ENCODE results near the gene YIF1B.
"Not testable (repeated sequence)": the region's sequence is repeated elsewhere in the genome, so short reads cannot be mapped to it uniquely, and the experiment has no call there.

Gene YIF1B

DNA sequence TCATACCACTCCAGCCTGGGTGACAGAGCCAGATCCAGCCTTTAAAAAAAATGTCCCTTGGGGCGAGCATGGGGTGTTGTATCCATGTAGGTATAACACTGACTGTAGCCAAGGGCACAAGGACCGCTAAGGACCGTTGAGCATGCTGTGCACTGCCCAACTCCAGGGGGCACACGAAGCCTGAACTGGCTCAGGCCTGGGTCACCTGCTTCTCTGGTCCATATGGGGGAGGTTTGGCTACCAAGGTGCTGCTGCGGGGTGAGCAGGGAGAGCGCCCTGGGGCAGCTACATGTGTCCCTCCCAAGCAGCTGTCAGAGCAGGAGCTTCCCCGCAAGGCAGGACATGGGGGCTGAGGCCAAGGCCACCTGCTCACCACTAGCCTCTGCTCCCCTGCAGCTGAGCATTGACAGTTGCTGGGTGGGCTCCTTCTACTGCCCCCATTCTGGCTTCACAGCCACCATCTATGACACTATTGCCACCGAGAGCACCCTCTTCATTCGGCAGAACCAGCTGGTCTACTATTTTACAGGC lies 36.2 kb upstream of the YIF1B start:
- Mint-ChIP-seq H3K9me3 (no peaks in the 10 kb centered on the region), H3K36me3 (ENCODE audit: insufficient read depth) (no peaks in the 10 kb centered on the region), H3K27me3 (peaks cover 6 to 12% of the 10 kb centered on the region in 2 donors), H3K4me3 (no peak overlapping the region), H3K4me1 (ENCODE audit: low read depth in 2 of 2) (no peaks in the 10 kb centered on the region), H3K27ac (no peak overlapping the region)
- DNase-seq (no peak), ATAC-seq (replicated peaks) (no peak)

DNA sequence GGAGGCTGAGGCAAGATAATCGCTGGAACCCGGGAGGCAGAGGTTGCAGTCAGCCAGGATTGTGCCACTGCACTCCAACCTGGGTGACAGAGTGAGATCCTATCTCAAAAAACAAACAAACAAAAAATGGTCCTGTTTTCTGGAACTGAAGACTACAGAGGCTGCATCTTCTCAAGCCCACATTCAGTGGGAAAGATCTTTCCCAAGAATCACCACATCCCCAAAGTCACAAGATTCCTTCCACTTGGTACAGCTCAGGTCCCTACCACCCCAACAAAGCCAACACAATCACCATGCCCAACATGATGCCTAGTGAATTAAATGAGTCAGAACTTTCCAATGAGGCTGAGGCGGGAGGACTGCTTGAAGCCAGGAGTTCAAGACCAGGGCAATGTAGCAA lies 35.1 kb upstream of the YIF1B start:
- Mint-ChIP-seq H3K36me3 (ENCODE audit: insufficient read depth) (no peaks in the 10 kb centered on the region), H3K27me3 (peaks cover 1 to 2% of the 10 kb centered on the region in 2 donors), H3K27ac (no peak overlapping the region), H3K4me1 (ENCODE audit: low read depth in 2 of 2) (no peaks in the 10 kb centered on the region), H3K4me3 (no peak overlapping the region), H3K9me3 (no peaks in the 10 kb centered on the region)
- ATAC-seq (replicated peaks) (no peak), DNase-seq (no peak)

DNA sequence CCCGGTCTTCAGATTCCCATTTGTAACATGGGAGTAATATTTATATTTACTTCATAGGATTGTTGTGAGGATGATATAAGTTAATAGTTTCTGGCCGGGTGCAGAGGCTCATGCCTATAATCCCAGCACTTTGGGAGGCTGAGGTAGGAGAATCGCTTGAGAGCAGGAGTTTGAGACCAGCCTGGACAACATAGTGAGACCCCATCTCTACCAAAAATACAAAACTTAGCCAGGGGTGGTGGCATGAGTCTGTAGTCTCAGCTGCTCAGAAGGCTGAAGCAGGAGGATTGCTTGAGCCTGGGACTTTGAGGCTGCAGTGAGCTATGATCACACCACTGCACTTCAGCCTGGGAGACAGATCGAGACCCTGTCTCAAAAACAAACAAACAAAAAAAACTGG lies 31.1 kb upstream of the YIF1B start:
- Mint-ChIP-seq H3K9me3 (no peaks in the 10 kb centered on the region), H3K27me3 (no peaks in the 10 kb centered on the region), H3K4me3 (no peak overlapping the region), H3K4me1 (ENCODE audit: low read depth in 2 of 2) (peaks cover 0 to 3% of the 10 kb centered on the region in 2 donors), H3K36me3 (ENCODE audit: insufficient read depth) (peaks cover 4% of the 10 kb centered on the region), H3K27ac (no peak overlapping the region)
- DNase-seq (no peak), ATAC-seq (replicated peaks) (no peak)

DNA sequence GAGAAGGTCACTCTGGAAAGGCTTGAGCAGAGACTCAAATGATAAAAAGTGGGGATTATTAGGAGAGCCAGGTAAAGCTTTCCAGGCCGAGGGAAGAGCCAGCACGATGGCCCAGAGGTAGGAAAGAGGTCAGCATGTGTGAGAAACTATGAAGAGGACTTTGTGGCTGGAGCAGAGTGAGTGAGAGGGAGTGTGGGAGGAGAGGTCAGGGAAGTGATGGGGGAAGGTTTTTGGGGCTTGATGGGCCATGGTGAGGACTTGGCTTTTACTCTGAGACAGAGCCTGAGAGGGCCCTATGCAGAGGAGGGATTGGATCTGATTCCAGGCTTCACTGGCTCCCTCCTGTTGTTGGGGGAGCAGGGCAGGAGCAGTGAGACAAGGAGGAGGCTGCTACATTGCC lies 25.2 kb upstream of the YIF1B start:
- DNase-seq (no peak), ATAC-seq (replicated peaks) (no peak)
- peaks cover 18% of the 10 kb centered on the region for H3K36me3 Mint-ChIP-seq (ENCODE audit: insufficient read depth)
- no peaks in the 10 kb centered on the region for H3K9me3 Mint-ChIP-seq
- no peaks in the 10 kb centered on the region for H3K27me3 Mint-ChIP-seq
- H3K27ac Mint-ChIP-seq, result no peak overlapping the region
- no peak overlapping the region for H3K4me3 Mint-ChIP-seq
- peaks cover 19 to 20% of the 10 kb centered on the region in 2 donors for H3K4me1 Mint-ChIP-seq (ENCODE audit: low read depth in 2 of 2)

DNA sequence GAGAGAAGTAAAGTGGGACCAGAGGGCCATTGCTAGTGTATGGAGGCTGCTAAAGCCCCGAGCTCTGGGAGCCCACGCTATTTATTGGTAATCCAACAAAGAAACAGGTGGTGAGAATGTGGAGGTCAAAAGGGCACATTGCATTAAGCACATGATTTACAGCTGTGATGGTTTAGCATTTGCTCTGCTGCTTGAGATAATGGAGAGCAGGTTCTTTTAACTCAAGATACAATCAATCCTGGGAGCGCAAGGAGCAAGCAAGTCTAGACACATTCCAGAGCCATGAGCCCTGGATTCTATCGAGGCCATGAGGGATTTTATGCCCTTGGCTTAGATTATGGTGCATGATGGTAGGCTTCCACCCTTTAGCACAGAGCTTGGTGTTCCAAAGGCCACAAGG lies 23.3 kb upstream of the YIF1B start:
- H3K27me3 Mint-ChIP-seq; H3K9me3 Mint-ChIP-seq; H3K27ac Mint-ChIP-seq; H3K4me3 Mint-ChIP-seq; ATAC-seq (replicated peaks); DNase-seq: not testable (repeated sequence)
- Mint-ChIP-seq H3K4me1 (ENCODE audit: low read depth in 2 of 2) (peaks cover 20% of the 10 kb centered on the region in 2 donors), H3K36me3 (ENCODE audit: insufficient read depth) (peaks cover 23% of the 10 kb centered on the region)

DNA sequence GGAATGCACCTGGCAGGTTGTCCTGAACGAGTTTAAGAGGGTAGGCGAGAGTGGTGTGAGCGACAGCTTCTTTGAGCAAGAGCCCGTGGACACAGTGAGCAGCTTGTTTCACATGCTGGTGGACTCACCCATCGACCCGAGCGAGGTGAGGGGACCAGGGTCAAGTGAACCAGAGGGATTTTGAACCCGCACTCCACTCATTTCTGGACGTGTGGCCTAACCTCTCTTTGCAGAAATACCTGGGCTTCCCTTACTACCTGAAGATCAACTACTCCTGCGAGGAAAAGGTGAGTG lies 21.6 kb upstream of the YIF1B start:
- Mint-ChIP-seq H3K9me3 (no peaks in the 10 kb centered on the region), H3K4me1 (ENCODE audit: low read depth in 2 of 2) (peaks cover 18 to 20% of the 10 kb centered on the region in 2 donors), H3K27me3 (no peaks in the 10 kb centered on the region), H3K27ac (peak overlapping the region; percentile 87 to 96), H3K4me3 (peak overlapping the region; percentile 91 to 92), H3K36me3 (ENCODE audit: insufficient read depth) (peaks cover 20% of the 10 kb centered on the region)
- ATAC-seq (replicated peaks), result no peak
- DNase-seq, result no peak

DNA sequence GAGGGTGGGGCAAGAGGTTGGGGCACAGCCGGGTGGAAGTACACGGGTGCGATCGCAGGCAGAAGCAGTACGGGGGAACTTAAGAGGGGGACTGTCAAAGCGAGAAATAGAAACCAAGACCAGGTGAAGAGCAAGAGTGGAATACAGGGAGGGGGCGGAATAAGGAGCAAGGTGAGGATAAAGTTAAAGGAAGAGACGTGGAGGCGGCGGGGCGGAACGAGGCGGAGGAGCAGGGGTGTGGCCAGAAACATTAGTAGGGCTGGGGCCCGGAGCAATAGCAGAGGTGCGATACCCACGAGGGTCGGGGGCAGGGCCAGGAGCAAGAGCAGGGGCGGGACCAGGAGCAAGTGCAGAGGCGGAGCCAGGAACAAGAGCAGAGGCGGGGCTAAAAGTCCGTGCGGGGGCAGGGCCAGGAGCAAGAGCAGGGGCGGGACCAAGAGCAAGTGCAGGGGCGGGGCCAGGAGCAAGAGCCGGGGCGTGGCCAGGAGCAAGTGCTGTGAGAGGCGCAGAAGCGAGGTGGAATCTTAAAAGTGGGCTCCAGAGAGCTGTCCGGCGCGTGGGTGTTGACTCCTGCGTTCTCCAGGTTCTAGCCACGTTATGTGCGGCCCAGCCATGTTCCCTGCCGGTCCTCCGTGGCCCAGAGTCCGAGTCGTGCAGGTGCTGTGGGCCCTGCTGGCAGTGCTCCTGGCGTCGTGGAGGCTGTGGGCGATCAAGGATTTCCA lies 21.1 kb upstream of the YIF1B start:
- DNase-seq, result peak; percentile 95 to 96 (median 95)
- Mint-ChIP-seq H3K36me3 (ENCODE audit: insufficient read depth) (peaks cover 20% of the 10 kb centered on the region), H3K9me3 (no peaks in the 10 kb centered on the region), H3K4me3 (peak overlapping the region; percentile 91 to 92), H3K4me1 (ENCODE audit: low read depth in 2 of 2) (peaks cover 18 to 20% of the 10 kb centered on the region in 2 donors), H3K27ac (peak overlapping the region; percentile 87 to 96), H3K27me3 (no peaks in the 10 kb centered on the region)
- ATAC-seq (replicated peaks), result peak; percentile 61

DNA sequence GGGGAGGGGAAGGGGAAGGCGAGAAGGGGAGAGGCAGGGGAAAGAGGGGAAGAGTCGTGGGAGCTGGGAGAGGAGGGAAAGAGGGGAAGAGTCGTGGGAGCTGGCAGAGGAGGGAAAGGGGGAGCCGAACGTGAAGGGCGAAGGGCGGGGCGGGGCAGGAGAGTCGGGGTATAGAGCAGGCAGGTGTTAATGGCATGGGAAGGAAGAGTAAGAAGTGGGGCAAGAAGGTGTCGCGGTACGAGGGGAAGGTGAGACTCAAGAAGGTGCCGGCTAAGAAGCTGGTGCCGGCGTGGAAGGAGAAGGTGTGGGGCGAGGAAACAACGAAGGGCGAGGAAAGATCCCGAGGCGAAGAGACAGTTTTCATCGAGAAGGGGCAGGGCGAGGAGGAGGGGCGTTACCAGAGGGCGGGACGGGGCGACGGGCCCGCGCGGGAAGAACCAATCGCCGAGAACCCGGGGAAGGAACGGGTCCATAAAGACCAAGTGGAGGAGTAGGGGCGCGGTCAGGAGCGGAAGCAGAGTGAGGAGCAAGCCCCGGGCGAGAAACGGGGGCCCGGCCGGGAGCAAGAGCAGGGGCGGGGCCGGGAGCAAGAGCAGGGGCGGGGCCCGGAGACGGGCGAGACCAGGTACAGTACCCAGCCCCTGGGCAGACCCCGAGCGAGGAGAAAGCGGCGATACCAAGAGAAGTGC lies 20.3 kb upstream of the YIF1B start:
- H3K4me1 Mint-ChIP-seq (ENCODE audit: low read depth in 2 of 2), result peaks cover 16 to 18% of the 10 kb centered on the region in 2 donors
- peak overlapping the region; percentile 91 to 92 for H3K4me3 Mint-ChIP-seq
- peaks cover 17% of the 10 kb centered on the region for H3K36me3 Mint-ChIP-seq (ENCODE audit: insufficient read depth)
- DNase-seq (peak; percentile 92 to 95 (median 92)), ATAC-seq (replicated peaks) (peak; percentile 69)
- H3K9me3 Mint-ChIP-seq, result no peaks in the 10 kb centered on the region
- no peaks in the 10 kb centered on the region for H3K27me3 Mint-ChIP-seq
- peak overlapping the region; percentile 87 to 96 for H3K27ac Mint-ChIP-seq

DNA sequence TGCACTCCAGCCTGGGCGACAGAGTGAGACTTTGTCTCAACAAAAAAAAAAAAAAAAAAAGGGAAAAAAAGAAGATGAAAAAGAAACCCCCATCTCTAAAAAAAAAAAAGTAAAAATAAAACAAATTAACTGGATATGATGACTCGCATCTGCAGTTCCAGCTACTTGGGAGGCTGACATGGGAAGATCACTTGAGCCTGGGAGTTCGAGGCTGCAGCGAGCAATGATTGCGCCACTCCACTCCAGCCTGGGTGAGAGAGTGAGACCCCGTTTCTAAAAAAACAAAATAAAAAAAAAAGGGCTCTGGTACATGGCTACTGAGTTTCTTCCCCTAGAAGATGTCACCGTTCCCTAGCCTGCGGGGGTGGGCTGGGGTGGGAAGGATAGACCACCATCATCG lies 17.5 kb upstream of the YIF1B start:
- no peaks in the 10 kb centered on the region for H3K27me3 Mint-ChIP-seq
- H3K4me3 Mint-ChIP-seq, result no peak overlapping the region
- DNase-seq (no peak), ATAC-seq (replicated peaks) (no peak)
- no peaks in the 10 kb centered on the region for H3K9me3 Mint-ChIP-seq
- peaks cover 17% of the 10 kb centered on the region for H3K36me3 Mint-ChIP-seq (ENCODE audit: insufficient read depth)
- H3K27ac Mint-ChIP-seq, result no peak overlapping the region
- peaks cover 11 to 14% of the 10 kb centered on the region in 2 donors for H3K4me1 Mint-ChIP-seq (ENCODE audit: low read depth in 2 of 2)

DNA sequence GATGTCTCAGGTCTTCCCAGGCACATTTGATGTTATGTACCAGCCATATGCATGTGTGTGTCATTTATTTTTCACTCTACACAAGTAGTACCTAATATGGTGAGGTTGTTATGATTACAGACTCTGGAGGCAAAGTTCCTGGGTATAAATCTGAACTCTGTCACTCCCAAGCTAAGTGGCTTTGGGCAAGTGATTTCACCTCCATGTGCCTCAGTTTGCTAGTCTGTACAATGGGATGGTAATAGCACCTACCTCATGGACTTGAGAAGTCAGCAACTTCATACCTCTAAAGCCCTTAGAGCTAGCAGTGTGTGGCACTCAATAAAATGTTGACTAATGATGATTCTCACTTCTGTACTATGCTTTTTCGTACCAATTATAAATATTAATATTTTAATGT lies 16.0 kb upstream of the YIF1B start:
- Mint-ChIP-seq H3K9me3 (no peaks in the 10 kb centered on the region), H3K4me1 (ENCODE audit: low read depth in 2 of 2) (peaks cover 4 to 9% of the 10 kb centered on the region in 2 donors), H3K27me3 (no peaks in the 10 kb centered on the region), H3K36me3 (ENCODE audit: insufficient read depth) (peaks cover 9% of the 10 kb centered on the region), H3K27ac (no peak overlapping the region), H3K4me3 (no peak overlapping the region)
- DNase-seq, result no peak
- ATAC-seq (replicated peaks), result no peak

DNA sequence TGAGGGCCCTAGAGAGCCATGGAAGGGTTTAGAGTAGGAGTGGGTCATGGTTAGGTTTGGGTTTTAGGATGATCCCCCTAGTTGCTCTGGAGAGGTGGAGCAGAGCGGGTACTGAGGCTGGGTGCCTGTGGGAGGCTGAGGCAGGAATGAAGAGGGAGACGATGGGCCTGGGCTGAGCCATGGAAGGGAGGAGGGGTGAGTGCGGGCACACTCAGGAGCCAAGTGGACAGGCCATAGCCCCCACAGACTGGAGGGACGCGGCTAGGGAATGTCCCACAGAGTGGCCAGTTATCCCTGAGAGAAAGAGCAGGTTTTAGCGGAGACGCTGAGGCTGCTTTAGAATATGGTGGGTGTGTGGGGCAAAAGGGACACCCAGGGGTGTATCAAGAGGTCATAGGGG lies 13.9 kb upstream of the YIF1B start:
- Mint-ChIP-seq H3K27me3 (no peaks in the 10 kb centered on the region), H3K27ac (no peak overlapping the region), H3K4me3 (no peak overlapping the region), H3K4me1 (ENCODE audit: low read depth in 2 of 2) (no peaks in the 10 kb centered on the region), H3K9me3 (no peaks in the 10 kb centered on the region), H3K36me3 (ENCODE audit: insufficient read depth) (peaks cover 10% of the 10 kb centered on the region)
- no peak for DNase-seq
- no peak for ATAC-seq (replicated peaks)

DNA sequence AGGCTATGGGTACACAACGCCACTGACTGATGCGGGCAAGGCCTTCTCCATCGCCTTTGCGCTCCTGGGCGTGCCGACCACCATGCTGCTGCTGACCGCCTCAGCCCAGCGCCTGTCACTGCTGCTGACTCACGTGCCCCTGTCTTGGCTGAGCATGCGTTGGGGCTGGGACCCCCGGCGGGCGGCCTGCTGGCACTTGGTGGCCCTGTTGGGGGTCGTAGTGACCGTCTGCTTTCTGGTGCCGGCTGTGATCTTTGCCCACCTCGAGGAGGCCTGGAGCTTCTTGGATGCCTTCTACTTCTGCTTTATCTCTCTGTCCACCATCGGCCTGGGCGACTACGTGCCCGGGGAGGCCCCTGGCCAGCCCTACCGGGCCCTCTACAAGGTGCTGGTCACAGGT lies 10.8 kb upstream of the YIF1B start:
- Mint-ChIP-seq H3K27ac (no peak overlapping the region), H3K27me3 (no peaks in the 10 kb centered on the region), H3K9me3 (no peaks in the 10 kb centered on the region), H3K4me3 (no peak overlapping the region), H3K4me1 (ENCODE audit: low read depth in 2 of 2) (peaks cover 1 to 6% of the 10 kb centered on the region in 2 donors), H3K36me3 (ENCODE audit: insufficient read depth) (peaks cover 12% of the 10 kb centered on the region)
- no peak for ATAC-seq (replicated peaks)
- DNase-seq, result no peak

DNA sequence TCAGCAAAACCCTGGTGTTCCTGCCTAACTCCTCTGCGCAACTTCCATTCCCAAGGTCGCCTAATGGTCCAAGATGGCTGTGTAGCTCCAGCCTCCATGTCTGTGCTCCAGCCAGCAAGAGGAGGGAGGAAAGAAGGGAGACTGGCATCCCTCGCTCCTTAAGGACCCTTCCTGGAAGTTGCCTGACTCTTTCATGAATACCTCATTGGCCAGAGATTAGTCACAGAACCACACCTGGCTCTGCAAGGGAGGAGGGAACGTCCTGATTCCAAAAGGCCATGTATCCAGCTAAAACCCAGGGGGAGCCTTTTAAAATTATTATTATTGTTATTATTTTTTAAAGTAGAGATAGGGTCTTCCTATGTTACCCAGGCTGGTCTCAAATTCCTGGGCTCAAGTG lies 8.7 kb upstream of the YIF1B start:
- no peaks in the 10 kb centered on the region for H3K27me3 Mint-ChIP-seq
- no peak overlapping the region for H3K4me3 Mint-ChIP-seq
- DNase-seq, result no peak
- H3K9me3 Mint-ChIP-seq, result no peaks in the 10 kb centered on the region
- ATAC-seq (replicated peaks), result no peak
- peaks cover 14% of the 10 kb centered on the region for H3K36me3 Mint-ChIP-seq (ENCODE audit: insufficient read depth)
- peaks cover 19 to 22% of the 10 kb centered on the region in 2 donors for H3K4me1 Mint-ChIP-seq (ENCODE audit: low read depth in 2 of 2)
- H3K27ac Mint-ChIP-seq, result no peak overlapping the region

DNA sequence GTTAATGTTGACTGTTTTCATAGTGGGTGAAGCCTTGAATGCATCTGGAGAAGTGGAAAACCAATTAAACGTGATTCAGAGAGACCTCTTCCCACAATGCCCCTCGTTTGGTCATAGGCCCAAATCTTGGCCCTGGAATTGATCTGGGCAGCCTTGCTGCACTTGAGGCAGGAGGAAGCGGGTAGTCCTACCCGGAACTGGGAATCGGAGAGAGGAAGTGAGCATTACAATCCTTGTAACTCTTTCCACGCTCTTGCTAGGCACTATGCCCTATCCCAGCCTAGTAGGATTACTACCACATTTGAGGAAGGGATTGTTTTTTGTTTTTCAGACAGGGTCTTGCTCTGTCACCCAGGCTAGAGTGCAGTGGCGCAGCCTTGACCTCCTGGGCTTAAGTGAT lies 7.5 kb upstream of the YIF1B start:
- Mint-ChIP-seq H3K4me3 (no peak overlapping the region), H3K4me1 (ENCODE audit: low read depth in 2 of 2) (peaks cover 25 to 26% of the 10 kb centered on the region in 2 donors)

More for the DNA sequence above, 7.5 kb upstream of the YIF1B start:
- peaks cover 14% of the 10 kb centered on the region for H3K36me3 Mint-ChIP-seq (ENCODE audit: insufficient read depth)
- no peak overlapping the region for H3K27ac Mint-ChIP-seq
- H3K27me3 Mint-ChIP-seq, result no peaks in the 10 kb centered on the region
- ATAC-seq (replicated peaks) (no peak), DNase-seq (no peak)
- H3K9me3 Mint-ChIP-seq, result no peaks in the 10 kb centered on the region

Data from effector memory CD8-positive, alpha-beta T cell (primary cell).